MM.1S (cell line): ENCODE measurements around the gene SHMT2.

Experiments
- DNase-seq: peaks from one replicate; pipeline ENCODE4 v3.0.0-alpha.2; 2015
- H2AFZ ChIP-seq: fragments of 300-600 bp; sonication (generic); 2 replicates; pipeline ENCODE4 v1.6.0; 2016; ENCODE audit warnings: antibody characterized with exemption, low read length
- H3F3A ChIP-seq: fragments of 300-600 bp; sonication (generic); 2 replicates; pipeline ENCODE4 v1.6.1; 2016; ENCODE audit warnings: mild to moderate bottlenecking, antibody characterized with exemption, low read length, moderate library complexity, mixed read lengths; ENCODE audit not compliant: insufficient read depth
- H3K27ac ChIP-seq: fragments of 300-600 bp; sonication (generic); 2 replicates; pipeline ENCODE4 v1.5.1; 2016; ENCODE audit warnings: mild to moderate bottlenecking, low read length
- H3K27me3 ChIP-seq: fragments of 300-600 bp; sonication (generic); replicated peaks from 2 replicates; pipeline ENCODE4 v1.6.0; 2016; ENCODE audit warnings: low read length; ENCODE audit not compliant: insufficient read depth
- H3K36me3 ChIP-seq: fragments of 300-600 bp; sonication (generic); replicated peaks from 2 replicates; pipeline ENCODE4 v1.6.1; 2016; ENCODE audit warnings: mild to moderate bottlenecking, low read length, mixed read lengths; ENCODE audit not compliant: insufficient read depth
- H3K4me1 ChIP-seq: fragments of 300-600 bp; sonication (generic); 2 replicates; pipeline ENCODE4 v1.6.1; 2016; ENCODE audit warnings: low read length, mixed read lengths
- H3K4me2 ChIP-seq: fragments of 300-600 bp; sonication (generic); 2 replicates; pipeline ENCODE4 v1.6.0; 2016; ENCODE audit warnings: low read depth, low read length
- H3K4me3 ChIP-seq: fragments of 300-600 bp; sonication (generic); 2 replicates; pipeline ENCODE4 v1.5.1; 2016; ENCODE audit warnings: low read length, mixed read lengths
- H3K79me2 ChIP-seq: fragments of 300-600 bp; sonication (generic); 2 replicates; pipeline ENCODE4 v1.6.1; 2016; ENCODE audit warnings: mixed run types, low read length, mixed read lengths
- H3K9ac ChIP-seq: fragments of 300-600 bp; sonication (generic); 2 replicates; pipeline ENCODE4 v1.6.1; 2016; ENCODE audit warnings: low read length, mixed read lengths
- H3K9me2 ChIP-seq: fragments of 300-600 bp; sonication (generic); replicated peaks from 2 replicates; pipeline ENCODE4 v1.6.1; 2016; ENCODE audit warnings: mild to moderate bottlenecking, low read length, mixed read lengths; ENCODE audit not compliant: insufficient read depth
- H3K9me3 ChIP-seq: fragments of 300-600 bp; sonication (generic); replicated peaks from 2 replicates; pipeline ENCODE4 v1.6.1; 2016; ENCODE audit warnings: mild to moderate bottlenecking, low read length, mixed read lengths; ENCODE audit not compliant: insufficient read depth
- H4K20me1 ChIP-seq: fragments of 300-600 bp; sonication (generic); 2 replicates; pipeline ENCODE4 v1.6.1; 2016; ENCODE audit warnings: mild to moderate bottlenecking, low read length, moderate library complexity, mixed read lengths; ENCODE audit not compliant: insufficient read depth
- CTCF ChIP-seq: fragments of 300-600 bp; sonication (generic); IDR thresholded peaks from 2 replicates; pipeline ENCODE4 v1.5.1; 2016; ENCODE audit warnings: antibody characterized with exemption, low read length, mixed read lengths
- EZH2 ChIP-seq: fragments of 300-600 bp; sonication (generic); optimal IDR thresholded peaks from 2 replicates; pipeline ENCODE3; 2017; ENCODE audit warnings: low read depth, mild to moderate bottlenecking, antibody characterized with exemption, low read length, mixed read lengths
- EZH2phosphoT487 ChIP-seq: fragments of 300-600 bp; sonication (generic); IDR thresholded peaks from 2 replicates; pipeline ENCODE4 v1.6.1; 2018; ENCODE audit warnings: antibody characterized with exemption, low read length

The SHMT2 gene

GRCh38 chr12:57218030-57218853 lies 11.3 kb upstream of the SHMT2 start:
- DNase-seq = no peak
- H3K9me3 ChIP-seq = no peaks in the 10 kb centered on the region
- no peak overlapping the region for H3K27ac ChIP-seq
- TF ChIP-seq CTCF = no peak
- TF ChIP-seq EZH2 = no peak
- no peak for TF ChIP-seq EZH2phosphoT487
- H3K4me3 ChIP-seq = no peak overlapping the region
- peaks cover 10% of the 10 kb centered on the region for H3F3A ChIP-seq
- H3K36me3 ChIP-seq = no peaks in the 10 kb centered on the region
- 0 out of 2 replicates have a peak, but pooled peaks cover 4% of the 10 kb centered on the region for H4K20me1 ChIP-seq
- H3K4me1 ChIP-seq = peaks cover 17% of the 10 kb centered on the region
- H3K9ac ChIP-seq = no peak overlapping the region
- H2AFZ ChIP-seq = no peak overlapping the region
- peaks cover 94% of the 10 kb centered on the region for H3K27me3 ChIP-seq
- H3K79me2 ChIP-seq = no peaks in the 10 kb centered on the region
- no peaks in the 10 kb centered on the region for H3K9me2 ChIP-seq
- H3K4me2 ChIP-seq = no peak overlapping the region

- no peak overlapping the region for H3K9ac ChIP-seq
- no peak overlapping the region for H3K4me3 ChIP-seq
- H3K36me3 ChIP-seq = no peaks in the 10 kb centered on the region
- H3K27me3 ChIP-seq = peaks cover 96% of the 10 kb centered on the region
- DNase-seq = no peak
- H3K9me3 ChIP-seq = no peaks in the 10 kb centered on the region
- H4K20me1 ChIP-seq = 0 out of 2 replicates have a peak, but pooled peaks cover 4% of the 10 kb centered on the region
- H3K4me2 ChIP-seq = no peak overlapping the region
- H3K79me2 ChIP-seq = no peaks in the 10 kb centered on the region
- H3K9me2 ChIP-seq = no peaks in the 10 kb centered on the region
- no peak overlapping the region for H3K27ac ChIP-seq
- peaks cover 10% of the 10 kb centered on the region for H3F3A ChIP-seq
- H2AFZ ChIP-seq = no peak overlapping the region
- TF ChIP-seq CTCF (no peak), EZH2 (no peak), EZH2phosphoT487 (no peak)
- peaks cover 11% of the 10 kb centered on the region for H3K4me1 ChIP-seq
Observed at GRCh38 chr12:57219205-57219992, 10.1 kb upstream of the SHMT2 start.

- peaks cover 10% of the 10 kb centered on the region for H3F3A ChIP-seq
- H3K4me3 ChIP-seq = no peak overlapping the region
- H3K36me3 ChIP-seq = no peaks in the 10 kb centered on the region
- no peaks in the 10 kb centered on the region for H3K9me2 ChIP-seq
- H3K4me2 ChIP-seq = no peak overlapping the region
- no peak for TF ChIP-seq EZH2
- no peak for TF ChIP-seq EZH2phosphoT487
- TF ChIP-seq CTCF = no peak
- H3K79me2 ChIP-seq = no peaks in the 10 kb centered on the region
- no peak overlapping the region for H3K27ac ChIP-seq
- no peaks in the 10 kb centered on the region for H3K9me3 ChIP-seq
- H3K4me1 ChIP-seq = peaks cover 14% of the 10 kb centered on the region
- no peak overlapping the region for H2AFZ ChIP-seq
- no peaks in the 10 kb centered on the region for H4K20me1 ChIP-seq
- DNase-seq = no peak
- H3K27me3 ChIP-seq = peaks cover 96% of the 10 kb centered on the region
- no peak overlapping the region for H3K9ac ChIP-seq
Observed at GRCh38 chr12:57219993-57220754, 9.3 kb upstream of the SHMT2 start.
